Germinal center (tissue), 1 donor: ENCODE measurements around the gene ZNF878.
"Not testable (repeated sequence)": the region's sequence is repeated elsewhere in the genome, so short reads cannot be mapped to it uniquely, and the experiment has no call there.

ENCODE experiments used
- DNase-seq: peaks from one replicate; pipeline ENCODE4 v3.0.0; 2012; ENCODE audit warnings: mixed read lengths, low spot score

The ZNF878 gene

DNA sequence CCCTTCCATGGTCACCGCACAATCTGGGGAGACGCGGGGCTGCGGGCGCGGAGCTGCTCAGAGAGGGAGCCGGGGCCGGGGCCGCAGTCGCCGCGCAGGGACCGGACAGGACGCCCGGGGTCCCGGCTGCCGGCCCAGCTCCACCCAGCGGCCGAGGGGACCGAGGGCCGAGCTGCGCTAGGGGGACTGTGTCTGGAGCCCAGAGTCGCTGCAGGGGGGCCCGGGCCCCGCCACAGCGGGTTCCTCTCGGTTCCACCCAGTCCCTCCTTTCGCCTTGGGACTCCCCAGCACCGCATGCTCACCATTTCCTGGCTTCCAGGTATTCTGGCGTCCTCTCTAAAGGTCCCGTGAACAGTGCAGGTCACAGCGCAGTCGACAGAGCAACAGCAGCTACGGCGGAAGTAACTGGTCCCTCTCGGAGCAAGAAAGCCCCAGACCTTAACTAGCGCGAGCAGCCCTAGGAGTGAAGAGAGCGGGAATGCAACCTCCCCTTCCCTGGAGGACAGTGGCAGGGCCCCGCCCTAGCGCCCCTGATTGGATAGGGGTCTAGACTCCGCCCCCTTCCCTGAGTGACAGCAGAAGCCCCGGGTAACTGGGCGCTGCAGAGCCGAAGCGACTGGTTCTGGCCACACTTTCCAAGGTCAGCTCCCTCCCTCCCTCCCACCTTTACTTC is at the start of gene ZNF878:
Gene ZNF878, minus strand, starts transcription at position 465 of the 673 bp plus-strand sequence. Its CDS starts 160 bp downstream, at position 305.
- peak; percentile 75 for DNase-seq

DNA sequence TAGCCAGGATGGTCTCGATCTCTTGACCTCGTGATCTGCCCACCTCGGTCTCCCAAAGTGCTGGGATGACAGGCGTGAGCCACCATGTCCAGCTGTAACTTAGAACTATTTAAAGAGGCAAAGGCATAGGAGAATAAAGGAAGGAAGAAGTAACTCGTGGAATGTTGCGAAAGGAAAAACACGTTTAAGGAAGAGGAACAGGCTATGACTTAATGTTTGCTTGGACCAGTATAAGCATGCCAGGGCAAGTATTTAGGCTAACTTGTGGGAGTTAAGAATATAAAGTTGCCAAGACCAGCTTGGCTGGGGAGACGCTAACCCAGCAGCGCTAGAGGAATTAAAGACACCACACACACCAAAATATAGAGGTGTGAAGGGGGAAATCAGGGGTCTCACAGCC is 45.3 kb upstream of the ZNF878 start:
- DNase-seq: no peak

DNA sequence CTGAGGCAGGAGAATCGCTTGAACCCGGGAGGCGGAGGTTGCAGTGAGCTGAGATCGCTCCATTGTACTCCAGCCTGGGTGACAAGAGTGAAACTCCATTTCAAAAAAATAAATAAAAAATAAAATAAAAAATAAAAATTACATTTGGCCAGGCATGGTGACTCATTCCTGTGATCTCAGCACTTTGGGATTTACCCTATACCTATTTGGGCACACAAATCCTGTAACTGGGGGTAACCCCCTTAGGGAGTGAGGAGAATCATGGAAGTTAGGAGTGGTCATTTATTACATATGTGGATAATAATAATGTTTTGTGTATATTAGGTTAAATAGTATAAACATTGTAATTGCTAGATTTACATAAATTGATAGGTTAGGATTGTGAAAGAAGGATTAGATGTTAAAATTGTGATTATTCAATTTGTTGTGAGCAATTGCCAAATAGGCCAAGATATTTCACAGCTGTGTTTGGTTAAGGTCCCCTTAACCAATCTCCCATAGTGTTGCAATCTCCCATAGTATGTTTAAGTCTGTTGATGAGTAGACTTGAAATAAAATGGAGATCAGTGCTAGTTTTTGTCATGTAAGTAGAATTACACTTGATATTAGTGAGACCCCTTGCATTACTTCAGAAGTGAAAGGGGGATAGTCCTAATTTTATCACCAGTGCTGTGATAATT is 42.5 kb upstream of the ZNF878 start:
- DNase-seq: no peak

DNA sequence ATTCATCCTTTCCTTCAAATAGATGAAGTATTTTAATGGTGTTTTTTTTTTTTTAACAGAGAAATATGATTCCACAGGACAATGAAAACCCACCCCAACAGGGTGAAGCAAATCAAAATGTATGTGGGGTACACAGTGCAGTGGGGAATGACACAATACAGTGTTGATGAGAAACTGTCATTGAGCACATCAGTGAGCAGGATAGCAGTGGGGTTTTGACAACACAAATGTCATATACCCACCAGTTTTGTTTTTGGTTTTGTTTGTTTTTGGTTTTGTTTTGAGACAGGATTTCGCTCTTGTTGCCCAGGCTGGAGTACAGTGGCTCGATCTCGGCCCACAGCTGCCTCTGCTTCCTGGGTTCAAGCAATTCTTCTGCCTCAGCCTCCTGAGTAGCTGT is 41.0 kb upstream of the ZNF878 start:
- no peak for DNase-seq

DNA sequence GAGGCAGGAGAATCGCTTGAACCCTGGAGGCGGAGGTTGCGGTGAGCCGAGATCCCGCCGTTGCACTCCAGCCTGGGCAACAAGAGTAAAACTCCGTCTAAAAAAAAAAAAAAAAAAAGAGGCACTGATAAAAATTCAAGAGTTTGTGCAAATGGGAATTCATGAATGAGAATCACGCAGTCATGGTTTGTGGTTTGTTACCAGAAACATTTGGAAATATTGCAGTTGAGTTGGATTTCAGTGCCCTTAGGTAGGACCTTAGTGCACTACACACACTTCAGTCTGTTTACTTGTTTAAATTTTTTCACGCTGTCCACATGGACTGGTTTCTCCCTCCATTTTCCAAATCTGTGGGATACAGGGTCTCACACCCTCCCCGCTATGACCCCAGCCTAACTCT is 40.2 kb upstream of the ZNF878 start:
- no peak for DNase-seq

DNA sequence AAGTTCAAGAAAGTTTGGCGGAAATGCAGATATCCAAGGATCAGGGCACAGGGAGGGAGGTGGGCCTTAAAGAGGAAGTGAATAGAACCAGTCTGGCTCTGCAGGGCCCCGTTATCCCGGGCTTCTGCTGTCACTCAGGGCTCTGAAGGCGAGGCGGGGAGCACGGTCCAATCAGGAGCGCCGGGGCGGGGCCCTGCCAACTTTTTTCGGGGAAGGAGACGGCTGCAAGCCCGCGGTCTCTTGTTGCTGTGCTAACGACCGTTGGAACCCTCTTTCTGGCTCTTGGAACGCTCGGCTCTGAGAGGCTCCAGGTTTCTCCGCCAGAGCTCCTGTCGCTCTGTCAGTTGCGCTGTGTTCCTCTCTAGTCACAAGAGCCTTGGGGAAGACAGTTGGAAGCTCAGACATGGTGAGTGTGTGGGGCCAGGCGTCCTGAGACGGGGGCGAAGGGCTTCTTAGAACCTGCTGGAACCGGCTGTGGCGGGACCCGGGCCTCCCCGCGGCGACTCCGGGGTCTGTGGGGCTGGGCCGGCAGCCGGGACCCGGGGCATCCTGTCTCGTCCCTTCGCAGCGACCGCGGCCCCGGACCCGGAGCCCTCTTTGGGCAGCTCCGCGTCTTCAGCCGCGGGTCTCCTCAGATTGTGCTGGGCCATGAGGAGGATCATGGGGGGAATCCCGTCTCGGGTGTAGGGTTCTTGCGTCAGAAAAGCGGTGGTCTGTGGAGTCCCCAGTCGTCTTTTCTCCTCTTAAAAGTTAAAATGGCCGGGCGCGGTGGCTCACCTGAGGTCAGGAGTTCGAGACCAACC is 39.5 kb upstream of the ZNF878 start:
- peak; percentile 91 for DNase-seq

DNA sequence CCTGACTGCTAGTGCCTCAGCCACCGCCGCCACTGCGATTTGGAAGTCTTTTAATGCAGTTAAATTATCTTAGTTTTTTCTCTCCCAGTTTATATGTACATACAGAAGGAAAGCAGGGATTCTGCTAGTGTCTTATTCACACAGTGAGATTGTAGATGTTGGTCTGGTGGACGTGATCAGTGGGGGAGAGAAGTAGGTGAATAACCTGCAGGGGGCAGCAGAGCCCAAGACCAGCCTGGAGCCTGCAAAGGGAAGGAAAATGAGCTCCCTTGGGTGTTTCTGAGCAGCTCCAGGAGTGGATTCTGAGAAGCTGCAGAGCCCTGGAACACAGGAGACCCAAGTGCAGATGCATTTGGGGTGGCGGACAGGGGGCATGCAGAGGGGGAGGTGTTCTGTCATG is 38.0 kb upstream of the ZNF878 start:
- peak; percentile 74 for DNase-seq

DNA sequence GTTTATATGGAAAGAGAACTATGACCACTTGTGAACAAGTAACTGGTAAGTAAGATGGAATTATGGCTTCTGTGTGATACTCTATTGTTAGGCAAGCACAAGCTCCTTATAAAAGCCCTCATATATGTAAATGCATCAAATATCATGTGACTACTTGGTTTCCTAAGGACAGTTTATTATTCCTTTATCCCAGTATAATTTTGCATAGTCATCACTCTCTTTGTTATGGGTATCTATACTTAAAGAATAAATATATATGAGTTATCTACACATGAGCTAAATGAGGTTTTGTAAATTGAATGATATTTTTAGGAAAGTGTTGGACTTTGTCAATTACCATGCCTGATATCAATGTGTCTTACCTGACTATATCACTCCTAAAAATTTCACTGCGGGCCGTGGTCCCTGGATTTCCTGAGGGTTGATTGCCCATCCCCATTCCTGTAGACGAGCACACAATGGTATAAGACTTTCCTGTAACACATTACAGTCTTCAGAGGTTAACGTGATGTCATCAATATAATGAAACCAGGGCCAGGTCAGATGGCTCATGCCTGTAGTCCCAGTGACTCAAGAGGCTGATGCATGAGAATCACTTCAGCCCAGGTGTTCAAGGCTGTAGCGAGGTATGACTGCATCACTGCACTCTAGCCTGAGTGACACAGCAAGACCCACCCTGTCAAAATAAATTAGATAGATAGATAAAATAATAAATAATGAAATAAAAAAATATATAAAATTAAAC is 32.5 kb upstream of the ZNF878 start:
- DNase-seq: no peak

DNA sequence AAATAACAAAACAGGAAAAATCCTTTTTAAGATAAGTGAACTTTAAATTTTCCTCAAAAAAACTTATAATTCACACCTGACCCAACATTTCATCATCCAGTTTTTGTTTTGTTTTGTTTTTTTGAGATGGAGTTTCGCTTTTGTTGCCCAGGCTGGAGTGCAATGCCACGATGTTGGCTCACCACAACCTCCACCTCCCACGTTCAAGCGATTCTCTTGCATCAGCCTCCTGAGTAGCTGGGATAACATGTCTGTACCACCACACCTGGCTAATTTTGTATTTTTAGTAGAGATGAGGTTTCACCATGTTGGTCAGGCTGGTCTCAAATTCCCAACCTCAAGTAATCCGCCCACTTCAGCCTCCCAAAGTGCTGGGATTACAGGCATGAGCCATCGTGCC is 30.6 kb upstream of the ZNF878 start:
- not testable (repeated sequence) for DNase-seq

DNA sequence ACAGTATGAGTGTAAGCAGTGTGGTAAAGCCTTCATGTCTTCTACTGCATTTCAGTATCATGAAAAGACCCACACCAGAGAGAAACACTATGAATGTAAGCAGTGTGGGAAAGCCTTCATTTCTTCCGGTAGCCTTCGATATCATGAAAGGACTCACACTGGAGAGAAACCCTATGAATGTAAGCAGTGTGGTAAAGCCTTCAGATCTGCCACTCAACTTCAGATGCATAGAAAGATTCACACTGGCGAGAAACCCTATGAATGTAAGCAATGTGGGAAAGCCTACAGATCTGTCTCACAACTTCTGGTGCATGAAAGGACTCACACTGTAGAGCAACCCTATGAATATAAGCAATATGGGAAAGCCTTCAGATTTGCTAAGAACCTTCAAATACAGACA is 24.6 kb upstream of the ZNF878 start:
- no peak for DNase-seq

DNA sequence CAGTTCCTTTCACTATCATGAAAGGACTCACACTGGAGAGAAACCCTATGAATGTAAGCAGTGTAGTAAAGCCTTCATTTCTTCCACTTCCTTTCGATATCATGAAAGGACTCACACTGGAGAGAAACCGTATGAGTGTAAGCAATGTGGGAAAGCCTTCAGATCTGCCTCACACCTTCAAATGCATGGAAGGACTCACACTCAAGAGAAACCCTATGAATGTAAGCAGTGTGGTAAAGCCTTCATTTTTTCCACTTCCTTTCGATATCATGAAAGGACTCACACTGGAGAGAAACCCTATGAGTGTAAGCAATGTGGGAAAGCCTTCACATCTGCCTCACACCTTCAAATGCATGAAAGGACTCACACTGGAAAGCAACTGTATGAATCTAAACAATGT is 23.6 kb upstream of the ZNF878 start:
- DNase-seq: not testable (repeated sequence)

DNA sequence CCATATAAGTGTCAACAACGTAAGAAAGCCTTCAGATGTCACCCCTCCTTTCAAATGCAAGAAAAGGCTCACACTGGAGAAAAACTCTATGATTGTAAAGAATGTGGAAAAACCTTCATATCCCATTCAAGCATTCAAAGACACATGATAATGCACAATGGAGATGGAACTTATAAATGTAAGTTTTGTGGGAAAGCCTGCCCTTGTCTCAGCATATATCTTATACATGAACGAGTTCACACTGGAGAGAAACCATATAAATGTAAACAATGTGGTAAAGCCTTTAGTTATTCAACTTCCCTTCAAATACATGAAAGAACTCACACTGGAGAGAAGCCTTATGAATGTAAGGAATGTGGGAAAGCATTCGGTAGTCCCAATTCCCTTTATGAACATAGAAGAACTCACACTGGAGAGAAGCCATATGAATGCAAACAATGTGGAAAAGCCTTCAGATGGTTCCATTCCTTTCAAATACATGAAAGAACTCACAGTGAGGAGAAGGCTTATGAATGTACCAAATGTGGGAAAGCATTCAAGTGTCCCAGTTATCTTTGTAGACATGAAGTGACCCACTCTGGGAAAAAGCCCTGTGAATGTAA is 22.9 kb upstream of the ZNF878 start:
- no peak for DNase-seq

DNA sequence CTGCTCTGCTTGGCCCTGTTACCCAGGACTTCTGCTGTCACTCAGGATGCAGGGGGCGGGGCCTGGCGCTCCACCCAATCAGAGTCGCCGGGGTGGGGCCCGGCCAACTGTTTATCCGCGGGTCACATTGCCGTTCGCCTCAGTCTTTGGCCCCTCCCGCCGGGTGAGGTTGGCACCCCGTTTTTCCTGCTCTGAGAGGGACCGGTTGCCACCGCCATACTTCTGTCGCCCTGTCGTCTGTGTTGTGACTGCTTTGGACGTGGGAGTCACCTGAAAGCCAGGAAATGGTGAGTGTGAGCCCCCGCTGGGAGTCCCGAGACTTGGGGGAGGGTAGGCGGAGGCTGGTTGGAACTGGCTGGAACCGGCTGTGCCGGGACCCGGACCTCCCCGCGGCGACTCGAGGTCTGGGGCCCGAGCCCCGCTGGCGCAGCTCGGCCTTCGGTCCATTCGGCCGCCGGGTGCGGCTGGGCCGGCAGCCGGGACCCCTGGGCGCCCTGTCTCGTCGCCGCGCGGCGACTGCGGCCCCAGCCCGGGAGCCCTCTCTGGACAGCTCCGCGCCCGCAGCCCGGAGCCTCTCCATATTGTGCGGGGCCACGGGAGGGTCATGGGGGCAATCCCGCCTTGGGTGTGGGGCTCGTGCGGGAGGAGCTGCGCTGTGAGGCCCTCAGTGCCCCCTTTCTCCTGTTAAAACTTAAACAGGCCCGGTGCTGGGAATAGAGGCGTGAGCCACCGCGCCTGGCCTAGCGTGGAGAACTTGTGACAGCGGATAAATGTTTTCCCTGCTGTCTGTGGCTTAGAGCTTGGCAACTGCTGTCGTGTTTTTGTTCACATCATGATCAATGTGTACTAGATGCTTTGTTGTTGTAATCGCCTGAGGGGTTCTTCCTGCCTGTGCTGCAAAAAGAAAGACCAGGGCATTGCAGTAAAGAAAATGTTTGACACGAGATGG is 12.1 kb upstream of the ZNF878 start, which contains the start of gene ZNF844:
Gene ZNF844, plus strand, starts transcription at position 142 of the 949 bp plus-strand sequence. Its CDS starts 143 bp downstream, at position 285.
- DNase-seq: peak; percentile 95

DNA sequence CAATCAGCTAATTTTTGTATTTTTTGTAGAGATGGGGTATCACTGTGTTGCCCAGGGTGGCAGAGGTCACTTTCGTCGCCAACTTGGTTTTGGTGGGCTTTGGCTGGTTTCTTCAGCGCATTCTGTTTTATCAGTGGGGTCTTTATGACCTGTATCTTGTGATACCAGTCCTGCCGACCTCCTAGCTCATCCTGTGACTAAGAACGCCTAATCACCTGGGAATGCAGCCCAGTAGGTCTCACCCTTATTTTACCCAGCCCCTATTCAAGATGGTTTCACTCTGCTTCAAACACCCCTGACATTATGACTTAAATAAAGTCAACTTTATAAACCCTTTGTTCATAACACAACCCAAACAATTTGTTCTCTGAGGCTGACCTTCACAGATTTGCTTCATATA is 3.0 kb upstream of the ZNF878 start:
- no peak for DNase-seq

DNA sequence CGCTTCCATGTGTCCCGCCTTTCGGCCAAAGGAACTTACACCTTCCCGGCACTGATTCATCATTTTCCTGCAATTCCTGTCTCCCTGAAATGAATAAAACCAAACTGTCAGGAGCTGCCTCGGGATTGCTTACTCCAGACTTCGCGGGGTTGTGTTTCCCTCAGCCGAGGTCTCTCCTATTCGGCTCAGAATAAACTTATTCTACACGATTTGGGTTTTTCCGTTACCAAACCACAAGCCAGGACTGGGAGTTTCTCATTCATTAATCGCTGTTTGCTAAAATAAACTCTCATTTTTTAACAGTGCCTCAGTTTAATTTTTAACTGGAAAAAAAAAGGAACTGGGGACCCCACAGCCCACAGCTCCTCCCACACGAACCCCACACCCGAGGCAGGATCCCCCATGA is 667 bp downstream of the ZNF878 start:
- DNase-seq: no peak

DNA sequence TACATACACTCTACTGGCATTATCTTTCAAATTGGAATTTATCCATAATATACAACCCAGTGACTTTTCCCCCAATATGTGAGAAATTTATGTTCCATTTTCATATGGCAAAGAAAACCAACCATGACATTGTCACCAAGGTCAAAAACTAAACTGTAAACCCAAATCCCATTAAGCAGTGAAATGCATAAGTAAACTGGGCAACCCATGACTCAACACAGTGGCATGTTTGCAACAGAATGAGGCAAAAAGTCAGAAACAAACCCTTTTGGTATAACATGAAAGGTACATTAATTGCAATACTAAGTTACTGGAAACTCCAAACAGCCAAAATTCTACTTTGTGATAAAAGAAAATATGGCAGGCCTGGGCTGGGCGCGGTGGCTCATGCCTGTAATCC is 4.9 kb downstream of the ZNF878 start:
- no peak for DNase-seq

DNA sequence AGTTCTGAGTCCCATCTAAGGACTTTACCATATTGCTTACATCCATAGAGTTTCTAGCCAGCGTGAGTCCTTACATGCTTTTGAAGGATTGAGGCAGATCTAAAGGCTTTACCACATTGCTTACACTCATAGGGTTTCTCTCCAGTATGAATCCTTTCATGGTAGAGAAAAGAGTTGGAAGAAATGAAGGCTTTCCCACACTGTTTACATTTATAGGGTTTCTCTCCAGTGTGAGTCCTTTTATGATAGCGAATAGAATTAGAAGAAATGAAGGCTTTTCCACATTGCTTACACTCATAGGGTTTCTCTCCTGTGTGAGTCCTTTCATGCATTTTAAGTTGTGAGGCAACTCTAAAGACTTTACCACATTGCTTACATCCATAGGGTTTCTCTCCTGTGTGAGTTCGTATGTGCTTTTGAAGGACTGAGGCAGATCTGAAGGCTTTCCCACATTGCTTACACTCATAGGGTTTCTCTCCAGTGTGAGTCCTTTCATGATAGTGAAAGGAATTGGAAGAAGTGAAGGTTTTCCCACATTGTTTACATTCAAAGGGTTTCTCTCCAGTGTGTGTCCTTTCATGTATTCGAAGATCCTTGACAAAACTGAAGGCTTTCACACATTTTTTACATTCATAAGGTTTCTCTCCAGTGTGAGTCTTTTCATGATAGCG is 8.9 kb downstream of the ZNF878 start:
- DNase-seq: no peak

DNA sequence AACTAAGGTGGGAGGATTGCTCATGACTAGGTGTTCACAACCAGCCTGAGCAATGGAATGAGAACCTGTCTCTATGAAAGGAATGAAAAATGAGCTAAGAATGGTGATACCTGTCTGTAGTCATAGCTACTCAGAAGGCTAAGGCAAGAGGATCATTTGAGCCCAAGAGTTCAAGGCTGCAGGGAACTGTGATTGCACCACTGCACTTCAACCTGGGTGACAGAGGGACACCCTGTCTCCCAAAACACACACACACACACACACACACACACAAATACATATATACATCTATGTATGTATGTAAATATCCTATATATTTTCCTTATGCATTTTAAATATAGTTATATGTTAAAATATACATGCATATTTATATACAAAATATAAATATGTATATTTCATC is 9.9 kb downstream of the ZNF878 start:
- no peak for DNase-seq

DNA sequence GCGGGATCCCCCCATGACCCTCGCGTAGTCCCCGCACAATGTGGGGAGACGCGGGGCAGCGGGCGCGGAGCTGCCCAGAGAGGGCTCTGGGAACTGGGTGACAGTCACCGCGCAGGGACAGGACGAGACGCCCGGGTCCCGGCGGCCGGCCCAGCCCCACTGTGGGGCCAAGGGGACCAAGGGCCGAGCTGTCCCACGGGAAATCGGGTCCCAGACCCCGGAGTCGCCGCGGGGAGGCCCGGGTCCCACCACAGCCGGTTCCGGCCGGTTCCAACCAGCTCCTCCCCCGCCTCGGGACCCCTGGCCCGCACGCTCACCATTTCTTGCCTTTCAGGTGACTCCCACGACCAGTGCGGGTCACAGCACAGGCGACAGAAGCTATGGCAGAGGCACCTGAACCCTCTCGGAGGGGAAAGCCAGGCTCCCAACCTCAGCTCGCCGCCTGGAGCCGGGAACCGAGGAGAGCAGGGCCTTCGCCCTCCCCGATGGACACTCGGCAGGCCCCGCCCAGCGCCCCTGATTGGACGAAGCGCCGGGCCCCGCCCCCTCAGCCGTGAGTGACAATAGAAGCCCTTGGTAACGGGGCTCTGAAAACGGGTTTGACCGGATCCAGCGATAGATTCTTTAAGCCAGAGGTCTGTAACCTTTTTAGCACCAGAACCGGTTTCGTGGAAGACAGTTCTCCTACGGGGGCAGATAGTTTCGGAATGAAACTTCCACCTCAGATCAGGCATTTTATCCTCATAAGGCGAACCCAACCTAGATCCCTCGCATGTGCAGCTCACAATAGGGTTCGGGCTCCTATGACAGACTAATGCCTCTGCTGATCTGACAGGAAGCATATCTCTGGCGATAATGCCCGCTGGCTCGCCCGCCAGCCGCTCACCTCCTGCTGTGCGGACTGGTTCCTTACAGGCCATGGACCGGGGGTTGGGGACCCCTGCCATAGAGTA is 17.3 kb downstream of the ZNF878 start, which contains the start of gene ZNF433:
Gene ZNF433, minus strand, starts transcription at position 460 of the 953 bp plus-strand sequence. Its CDS starts 140 bp downstream, at position 320.
- DNase-seq: peak; percentile 93
